H1 (cell line): Measurements from ENCODE around the gene INPP4A. TPM values are rescaled to one million over a fixed set of nuclear protein-coding genes. Genes with fewer than 3 reads are reported as not detected.

Experiments used
- CTCF ChIA-PET: fragments of 300-600 bp; sonication (Branson Sonifier 250); formaldehyde crosslinking; loops from one replicate; lab custom pipeline; 2021; ENCODE audit not compliant: partially characterized antibody; lab: Charles Lee
- POLR2A ChIA-PET: fragments of 300-600 bp; sonication (Branson Sonifier 250); formaldehyde crosslinking; loops from one replicate; lab custom pipeline; 2021; ENCODE audit warnings: inconsistent platforms; ENCODE audit not compliant: partially characterized antibody; lab: Charles Lee
- DNase-seq, 2 experiments: peaks; one replicate each; pipeline versions ENCODE4 v3.0.0 to v3.0.0-alpha.2; 2010 to 2022; ENCODE audit warnings: low spot score in 2 of 2, low read depth in 1 of 2, mixed read lengths in 1 of 2
- FAIRE-seq: peaks from 2 replicates; lab custom pipeline; 2011; peaks lifted over from hg19 to GRCh38; lab: Jason Lieb, UNC
- H2AFZ ChIP-seq: 2 replicates; pipeline ENCODE4 v1.8.1; 2012; ENCODE audit warnings: low read length, inconsistent platforms
- H2AK5ac ChIP-seq: 2 replicates; pipeline ENCODE4 v1.6.1; 2013; ENCODE audit warnings: low read depth, low read length
- H2BK120ac ChIP-seq: replicated peaks from 2 replicates; pipeline ENCODE3; 2013; ENCODE audit warnings: low read depth, low read length, inconsistent platforms
- H2BK12ac ChIP-seq: 2 replicates; pipeline ENCODE4 v1.6.1; 2013; ENCODE audit warnings: low read depth, low read length
- H2BK15ac ChIP-seq: 2 replicates; pipeline ENCODE4 v1.6.1; 2013; ENCODE audit warnings: low read length
- H2BK20ac ChIP-seq: 2 replicates; pipeline ENCODE4 v1.6.1; 2013; ENCODE audit warnings: low read length
- H2BK5ac ChIP-seq: 2 replicates; pipeline ENCODE4 v1.6.1; 2013; ENCODE audit warnings: low read depth, low read length
- H3K14ac ChIP-seq: 2 replicates; pipeline ENCODE4 v1.6.1; 2013; ENCODE audit warnings: inconsistent platforms; ENCODE audit not compliant: insufficient read length
- H3K18ac ChIP-seq: 2 replicates; pipeline ENCODE4 v1.6.1; 2013; ENCODE audit warnings: low read length; ENCODE audit errors: extremely low read depth
- H3K23ac ChIP-seq: 2 replicates; pipeline ENCODE4 v1.6.1; 2013; ENCODE audit warnings: inconsistent platforms; ENCODE audit not compliant: insufficient read length
- H3K23me2 ChIP-seq: 2 replicates; pipeline ENCODE4 v1.6.1; 2013; ENCODE audit warnings: low read depth, low read length
- H3K27ac ChIP-seq: 2 replicates; pipeline ENCODE4 v1.6.1; 2011; ENCODE audit warnings: low read depth, low read length, inconsistent platforms
- H3K27me3 ChIP-seq, 4 experiments: replicated peaks in 1 of 4; 1 replicate in 1 of 4; 2 replicates in 3 of 4; pipeline versions ENCODE4 v1.6.1 to v1.8.1; 2011 to 2013; ENCODE audit warnings: low read length in 3 of 4, mild to moderate bottlenecking in 3 of 4, inconsistent platforms in 2 of 4, mixed read lengths in 2 of 4, moderate library complexity in 1 of 4; ENCODE audit not compliant: control insufficient read depth in 3 of 4, insufficient read depth in 3 of 4; ENCODE audit errors: extremely low read depth in 1 of 4
- H3K36me3 ChIP-seq, 4 experiments: 2 replicates each; pipeline versions ENCODE4 v1.6.1 to v1.8.1; 2011 to 2013; ENCODE audit warnings: mild to moderate bottlenecking in 4 of 4, low read length in 3 of 4, moderate library complexity in 2 of 4, control low read depth in 1 of 4, inconsistent platforms in 1 of 4; ENCODE audit not compliant: insufficient read depth in 4 of 4, control insufficient read depth in 2 of 4
- H3K4ac ChIP-seq: replicated peaks from 2 replicates; pipeline ENCODE3; 2013; ENCODE audit warnings: low read length, low read depth, mixed read lengths, inconsistent platforms; ENCODE audit not compliant: insufficient read length
- H3K4me1 ChIP-seq, 4 experiments: replicated peaks in 1 of 4; 1 replicate in 1 of 4; 2 replicates in 3 of 4; pipeline versions ENCODE4 v1.6.1 to v1.8.1; 2011 to 2013; ENCODE audit warnings: low read length in 3 of 4, inconsistent platforms in 2 of 4, mixed read lengths in 1 of 4; ENCODE audit not compliant: insufficient read depth in 4 of 4, control insufficient read depth in 3 of 4
- H3K4me2 ChIP-seq, 2 experiments: 2 replicates each; pipeline versions ENCODE4 v1.6.1 to v1.8.1; 2011 to 2013; ENCODE audit warnings: low read depth in 2 of 2, low read length in 2 of 2, control low read depth in 1 of 2, inconsistent platforms in 1 of 2, mild to moderate bottlenecking in 1 of 2; ENCODE audit not compliant: insufficient read depth in 1 of 2
- H3K4me3 ChIP-seq, 4 experiments: fragments of 200-600, 300-600 bp in 1 of 4; sonication (generic), shearing (Covaris generic), sonication (Bioruptor Twin) in 1 of 4; 2 replicates each; pipeline versions ENCODE4 v1.5.1 to v1.8.1; 2011 to 2016; ENCODE audit warnings: low read length in 4 of 4, low read depth in 3 of 4, control low read depth in 2 of 4, inconsistent platforms in 2 of 4, mild to moderate bottlenecking in 2 of 4, mixed read lengths in 1 of 4, moderate library complexity in 1 of 4; ENCODE audit not compliant: insufficient read depth in 2 of 4; ENCODE audit errors: extremely low read depth in 1 of 4
- H3K56ac ChIP-seq: replicated peaks from 2 replicates; pipeline ENCODE3; 2013; ENCODE audit warnings: low read depth, mild to moderate bottlenecking, mixed read lengths, low read length, inconsistent platforms; ENCODE audit not compliant: insufficient read length
- H3K79me1 ChIP-seq: 2 replicates; pipeline ENCODE4 v1.6.1; 2013; ENCODE audit warnings: low read depth, low read length, control low read depth
- H3K79me2 ChIP-seq, 2 experiments: 2 replicates each; pipeline versions ENCODE4 v1.6.1 to v1.8.1; 2012 to 2013; ENCODE audit warnings: low read length in 2 of 2, mild to moderate bottlenecking in 2 of 2, inconsistent platforms in 1 of 2; ENCODE audit not compliant: insufficient read depth in 2 of 2, control insufficient read depth in 1 of 2
- H3K9ac ChIP-seq, 4 experiments: replicated peaks in 1 of 4; 1 replicate in 1 of 4; 2 replicates in 3 of 4; pipeline versions ENCODE4 v1.6.1 to v1.8.1; 2011 to 2013; ENCODE audit warnings: low read depth in 3 of 4, low read length in 3 of 4, control low read depth in 2 of 4, mild to moderate bottlenecking in 2 of 4, moderate library complexity in 2 of 4, inconsistent platforms in 1 of 4; ENCODE audit errors: extremely low read depth in 1 of 4
- H3K9me3 ChIP-seq, 2 experiments: 2 replicates each; pipeline versions ENCODE4 v1.6.1 to v1.8.1; 2012 to 2013; ENCODE audit warnings: mild to moderate bottlenecking in 2 of 2, moderate library complexity in 2 of 2, control low read depth in 1 of 2, inconsistent platforms in 1 of 2, low read depth in 1 of 2, low read length in 1 of 2, mixed read lengths in 1 of 2; ENCODE audit not compliant: insufficient read depth in 2 of 2
- H4K20me1 ChIP-seq, 2 experiments: replicated peaks in 1 of 2; 2 replicates each; pipeline versions ENCODE3 to v1.8.1; 2011 to 2013; ENCODE audit warnings: inconsistent platforms in 2 of 2, low read length in 2 of 2, mild to moderate bottlenecking in 1 of 2; ENCODE audit not compliant: insufficient read depth in 2 of 2, control insufficient read depth in 1 of 2
- H4K5ac ChIP-seq: 2 replicates; pipeline ENCODE4 v1.6.1; 2013; ENCODE audit warnings: low read length, low read depth, mixed read lengths, inconsistent platforms; ENCODE audit not compliant: insufficient read length
- H4K8ac ChIP-seq: 2 replicates; pipeline ENCODE4 v1.8.0; 2013; ENCODE audit warnings: mild to moderate bottlenecking, moderate library complexity, low read length, inconsistent platforms; ENCODE audit not compliant: insufficient read depth; ENCODE audit errors: extremely low read depth
- H4K91ac ChIP-seq: replicated peaks from 2 replicates; pipeline ENCODE3; 2013; ENCODE audit warnings: low read length, mixed read lengths, inconsistent platforms; ENCODE audit not compliant: insufficient read length
- ASH2L ChIP-seq: fragments of 200-600, 300-600 bp; sonication (generic); IDR thresholded peaks from one replicate; pipeline ENCODE4 v1.7.1; 2017; ENCODE audit warnings: low read length
- FOSL1 ChIP-seq: IDR thresholded peaks from 2 replicates; pipeline ENCODE4 v1.6.1; 2011; ENCODE audit warnings: mild to moderate bottlenecking, low read depth, low read length, moderate library complexity; ENCODE audit not compliant: insufficient read depth
- HDAC6 ChIP-seq: IDR thresholded peaks from one replicate; pipeline ENCODE4 v1.7.1; 2012; ENCODE audit warnings: low read depth, mild to moderate bottlenecking, inconsistent platforms, low read length, moderate library complexity
- POLR2A ChIP-seq, 2 experiments: IDR thresholded peaks; 1 replicate in 1 of 2; 2 replicates in 1 of 2; pipeline ENCODE4 v1.6.1; 2011; ENCODE audit warnings: low read depth in 2 of 2, low read length in 2 of 2, mild to moderate bottlenecking in 2 of 2; ENCODE audit errors: control extremely low read depth in 1 of 2
- RXRA ChIP-seq: IDR thresholded peaks from 2 replicates; pipeline ENCODE4 v1.6.1; 2011; ENCODE audit warnings: low read depth, mild to moderate bottlenecking, low read length, moderate library complexity; ENCODE audit not compliant: insufficient read depth
- SIN3A ChIP-seq, 2 experiments: IDR thresholded peaks in 1 of 2; conservative IDR thresholded peaks in 1 of 2; 2 replicates each; pipeline ENCODE4 v1.6.1; 2011 to 2012; ENCODE audit warnings: low read length in 2 of 2, improper control_type of control experiment in 1 of 2, low read depth in 1 of 2, mild to moderate bottlenecking in 1 of 2
- SIX5 ChIP-seq: IDR thresholded peaks from 2 replicates; pipeline ENCODE4 v1.6.1; 2011; ENCODE audit warnings: mild to moderate bottlenecking, low read depth, low read length
- SP1 ChIP-seq: IDR thresholded peaks from 2 replicates; pipeline ENCODE4 v1.6.1; 2011; ENCODE audit warnings: low read depth, low read length
- SP2 ChIP-seq: IDR thresholded peaks from 2 replicates; pipeline ENCODE4 v1.6.1; 2012; ENCODE audit warnings: mild to moderate bottlenecking, low read length, inconsistent platforms
- SP4 ChIP-seq: IDR thresholded peaks from 2 replicates; pipeline ENCODE4 v1.6.1; 2012; ENCODE audit warnings: low read length, inconsistent platforms
- TAF1 ChIP-seq: IDR thresholded peaks from 2 replicates; pipeline ENCODE4 v1.6.1; 2011; ENCODE audit warnings: mild to moderate bottlenecking, low read depth, low read length
- polyA plus RNA-seq, 7 experiments: library from polyadenylated mRNA; depleted of rRNA in 3 of 7; stranded (reverse) in 5 of 7; unstranded in 2 of 7; fragments of >200 nt in 5 of 7; fragments of 200-250 nt in 2 of 7; gene quantifications; 1 replicate in 5 of 7; 2 replicates in 1 of 7; 4 replicates in 1 of 7; pipeline versions ENCODE4 v1.2.1 to v1.2.3, GENCODE V29; 2011 to 2013; ENCODE audit warnings: missing spikeins in 2 of 7, mixed read lengths in 2 of 7
- total RNA-seq: library from RNA; stranded (reverse); fragmentation: NEBNext Ultra II Directional; extraction: Animal tissue kit (Norgen Biotek cat#: 25700); gene quantifications from 2 replicates; pipeline ENCODE4 v1.2.1, GENCODE V29; 2021
- TF ChIP-seq, protein P1 (sequence below), 3 experiments: IDR thresholded peaks; 1 replicate in 2 of 3; 2 replicates in 1 of 3; pipeline versions ENCODE4 v1.5.1 to v1.6.1; 2011; ENCODE audit warnings: low read length in 3 of 3, mild to moderate bottlenecking in 3 of 3, inconsistent platforms in 2 of 3, low read depth in 1 of 3, moderate library complexity in 1 of 3; ENCODE audit not compliant: insufficient read depth in 1 of 3; ENCODE audit errors: control extremely low read depth in 1 of 3
- TF ChIP-seq, protein P2 (sequence below): IDR thresholded peaks from 2 replicates; pipeline ENCODE4 v1.6.1; 2011; ENCODE audit warnings: low read depth, mild to moderate bottlenecking, low read length; ENCODE audit not compliant: insufficient read depth

The INPP4A gene
- total and polyA plus RNA-seq, 2 of the 8 experiments (the other 6 are each of a cell fraction or from before 2014, with no cell fraction given), result 25.6 to 34.3 TPM

DNA sequence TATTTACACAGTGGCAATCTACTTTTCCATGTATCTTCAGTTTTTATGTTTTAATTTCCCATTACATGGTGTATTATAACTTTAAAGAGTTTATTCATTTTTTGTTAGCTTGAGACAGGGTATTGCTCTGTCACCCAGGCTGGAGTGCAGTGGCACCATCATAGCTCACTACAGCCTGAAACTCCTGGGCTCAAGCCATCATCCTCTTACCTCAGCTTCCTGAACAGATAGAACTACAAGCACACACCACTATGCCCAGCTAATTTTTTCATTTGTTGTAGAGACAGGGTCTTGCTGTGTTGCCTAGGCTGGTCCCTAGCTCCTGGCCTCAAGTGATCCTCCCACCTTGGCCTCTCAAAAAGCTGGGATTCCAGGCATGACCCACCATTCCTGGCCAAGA lies 96.8 kb downstream of the INPP4A start:
- CTCF ChIA-PET, result interaction anchor here (1.0 to 2.6 kb wide), 4 partner anchors 23 to 231 kb away, joined by 3 to 11 read pairs (median 4); no protein-coding TSS in a partner anchor
- H2AK5ac ChIP-seq, result no peak overlapping the region
- H2AFZ ChIP-seq, result no peak overlapping the region
- no peak overlapping the region for H4K8ac ChIP-seq
- H3K23me2 ChIP-seq, result no peaks in the 10 kb centered on the region
- no peak overlapping the region for H2BK120ac ChIP-seq
- no peak overlapping the region for H3K4me3 ChIP-seq
- H3K27me3 ChIP-seq, result no peaks in the 10 kb centered on the region
- POLR2A ChIA-PET, result interaction anchor here (0.5 kb wide), 1 partner anchor 821 kb away, joined by 3 read pairs; no protein-coding TSS in a partner anchor
- no peak overlapping the region for H2BK5ac ChIP-seq
- H3K9ac ChIP-seq, result no peak overlapping the region
- peaks cover 1 to 2% of the 10 kb centered on the region in 2 experiments for H4K20me1 ChIP-seq
- no peaks in the 10 kb centered on the region for H3K79me1 ChIP-seq
- no peak overlapping the region for H2BK12ac ChIP-seq
- no peak overlapping the region for H3K23ac ChIP-seq
- no peak overlapping the region for H3K56ac ChIP-seq
- no peak overlapping the region for H2BK15ac ChIP-seq
- H3K36me3 ChIP-seq, result peaks cover 14 to 54% (median 40%) of the 10 kb centered on the region in 4 experiments
- FAIRE-seq (no peak), DNase-seq (no peak)
- no peak overlapping the region for H2BK20ac ChIP-seq
- no peak overlapping the region for H3K4me2 ChIP-seq
- no peaks in the 10 kb centered on the region for H3K9me3 ChIP-seq
- H3K4ac ChIP-seq, result no peak overlapping the region
- no peak overlapping the region for H3K14ac ChIP-seq
- H3K18ac ChIP-seq, result no peak overlapping the region
- H4K5ac ChIP-seq, result no peak overlapping the region
- H4K91ac ChIP-seq, result no peak overlapping the region
- H3K27ac ChIP-seq, result no peak overlapping the region
- no peaks in the 10 kb centered on the region for H3K79me2 ChIP-seq
- H3K4me1 ChIP-seq, result no peaks in the 10 kb centered on the region
- no peak for TF ChIP-seq SP4
- TF ChIP-seq SIN3A (conservative IDR thresholded peaks at IDR 0.05 in 1 of 2, IDR thresholded peaks at IDR 0.05 in 1 of 2; ENCODE audit: low read depth in 1 of 2, low read length in 2 of 2), result no peak
- no peak for TF ChIP-seq SP2
- no peak for TF ChIP-seq SIX5
- no peak for TF ChIP-seq ASH2L
- no peak for TF ChIP-seq SP1
- TF ChIP-seq, protein P1, sequence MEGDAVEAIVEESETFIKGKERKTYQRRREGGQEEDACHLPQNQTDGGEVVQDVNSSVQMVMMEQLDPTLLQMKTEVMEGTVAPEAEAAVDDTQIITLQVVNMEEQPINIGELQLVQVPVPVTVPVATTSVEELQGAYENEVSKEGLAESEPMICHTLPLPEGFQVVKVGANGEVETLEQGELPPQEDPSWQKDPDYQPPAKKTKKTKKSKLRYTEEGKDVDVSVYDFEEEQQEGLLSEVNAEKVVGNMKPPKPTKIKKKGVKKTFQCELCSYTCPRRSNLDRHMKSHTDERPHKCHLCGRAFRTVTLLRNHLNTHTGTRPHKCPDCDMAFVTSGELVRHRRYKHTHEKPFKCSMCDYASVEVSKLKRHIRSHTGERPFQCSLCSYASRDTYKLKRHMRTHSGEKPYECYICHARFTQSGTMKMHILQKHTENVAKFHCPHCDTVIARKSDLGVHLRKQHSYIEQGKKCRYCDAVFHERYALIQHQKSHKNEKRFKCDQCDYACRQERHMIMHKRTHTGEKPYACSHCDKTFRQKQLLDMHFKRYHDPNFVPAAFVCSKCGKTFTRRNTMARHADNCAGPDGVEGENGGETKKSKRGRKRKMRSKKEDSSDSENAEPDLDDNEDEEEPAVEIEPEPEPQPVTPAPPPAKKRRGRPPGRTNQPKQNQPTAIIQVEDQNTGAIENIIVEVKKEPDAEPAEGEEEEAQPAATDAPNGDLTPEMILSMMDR (IDR thresholded peaks at IDR 0.05; ENCODE audit: control extremely low read depth in 1 of 3, insufficient read depth in 1 of 3, low read depth in 1 of 3, low read length in 3 of 3), result no peak
- no peak for TF ChIP-seq RXRA
- TF ChIP-seq HDAC6, result no peak
- no peak for TF ChIP-seq FOSL1
- no peak for TF ChIP-seq TAF1
- TF ChIP-seq POLR2A (IDR thresholded peaks at IDR 0.05; ENCODE audit: control extremely low read depth in 1 of 2, low read depth in 2 of 2, low read length in 2 of 2), result no peak
- TF ChIP-seq, protein P2, sequence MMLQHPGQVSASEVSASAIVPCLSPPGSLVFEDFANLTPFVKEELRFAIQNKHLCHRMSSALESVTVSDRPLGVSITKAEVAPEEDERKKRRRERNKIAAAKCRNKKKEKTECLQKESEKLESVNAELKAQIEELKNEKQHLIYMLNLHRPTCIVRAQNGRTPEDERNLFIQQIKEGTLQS, result no peak
